ENCODE results near the gene CPA5. TPM values are rescaled to one million over a fixed set of nuclear protein-coding genes. Genes with fewer than 3 reads are reported as not detected.

Gene CPA5
- total RNA-seq, 6 experiments from 2014 or later = not detected

- ATAC-seq = no peak
- intact Hi-C loops (cut with DNase I) = no loop called here
- no peaks in the 10 kb centered on the region for H3K9me3 ChIP-seq
- H3K27me3 ChIP-seq = no peaks in the 10 kb centered on the region
- DNase-seq = no peak
- H3K4me3 ChIP-seq = no peak overlapping the region
- TF ChIP-seq CTCF (IDR thresholded peaks at IDR 0.05) (no peak), POLR2A (IDR thresholded peaks at IDR 0.05) (no peak)
- H3K27ac ChIP-seq = no peak overlapping the region
- WGBS (ENCODE audit: insufficient coverage, low coverage, low lambda C conversion rate, missing lambda C conversion rate) = 74% methylated on average over 3 of the region's 3 CpGs
- no peaks in the 10 kb centered on the region for H3K36me3 ChIP-seq
- H3K4me1 ChIP-seq = no peaks in the 10 kb centered on the region
Observed at GRCh38 chr7:130409067-130409711, 64.6 kb downstream of the CPA5 start.

- TF ChIP-seq CTCF (IDR thresholded peaks at IDR 0.05) (no peak), POLR2A (IDR thresholded peaks at IDR 0.05) (no peak)
- WGBS (ENCODE audit: insufficient coverage, low coverage, low lambda C conversion rate, missing lambda C conversion rate) = 73% methylated on average over 2 of the region's 4 CpGs
- Histone ChIP-seq H3K27me3 (no peaks in the 10 kb centered on the region), H3K36me3 (no peaks in the 10 kb centered on the region), H3K27ac (no peak overlapping the region), H3K4me1 (no peaks in the 10 kb centered on the region), H3K9me3 (no peaks in the 10 kb centered on the region), H3K4me3 (no peak overlapping the region)
- DNase-seq (no peak), ATAC-seq (no peak)
- intact Hi-C loops (cut with DNase I) = no loop called here
Observed at GRCh38 chr7:130409712-130410072, 65.1 kb downstream of the CPA5 start.

- Histone ChIP-seq H3K27ac (no peak overlapping the region), H3K27me3 (no peaks in the 10 kb centered on the region), H3K36me3 (no peaks in the 10 kb centered on the region), H3K4me3 (no peak overlapping the region), H3K4me1 (no peaks in the 10 kb centered on the region), H3K9me3 (no peaks in the 10 kb centered on the region)
- no peak for ATAC-seq
- WGBS (ENCODE audit: insufficient coverage, low coverage, low lambda C conversion rate, missing lambda C conversion rate) = 68% methylated on average over 4 of the region's 4 CpGs
- DNase-seq = no peak
- intact Hi-C loops (cut with DNase I) = no loop called here
- no peak for TF ChIP-seq CTCF (IDR thresholded peaks at IDR 0.05)
- no peak for TF ChIP-seq POLR2A (IDR thresholded peaks at IDR 0.05)
Observed at GRCh38 chr7:130410868-130411541, 66.4 kb downstream of the CPA5 start.

GRCh38 chr7:130413201-130413600 lies 68.6 kb downstream of the CPA5 start:
- no peak for ATAC-seq
- no peaks in the 10 kb centered on the region for H3K9me3 ChIP-seq
- DNase-seq = no peak
- TF ChIP-seq POLR2A (IDR thresholded peaks at IDR 0.05) (no peak), CTCF (IDR thresholded peaks at IDR 0.05) (no peak)
- no peaks in the 10 kb centered on the region for H3K36me3 ChIP-seq
- no peaks in the 10 kb centered on the region for H3K27me3 ChIP-seq
- H3K4me1 ChIP-seq = no peaks in the 10 kb centered on the region
- no peak overlapping the region for H3K4me3 ChIP-seq
- 100% methylated on average over 4 of the region's 4 CpGs for WGBS (ENCODE audit: insufficient coverage, low coverage, low lambda C conversion rate, missing lambda C conversion rate)
- intact Hi-C loops (cut with DNase I) = no loop called here
- no peak overlapping the region for H3K27ac ChIP-seq

Measured in right lobe of liver (tissue), 6 donors.